AG10803 (cell line): ENCODE results near the gene REEP1.
"Not testable (repeated sequence)": the region's sequence is repeated elsewhere in the genome, so short reads cannot be mapped to it uniquely, and the experiment has no call there.

Experiments used
- DNase-seq: peaks from one replicate; pipeline ENCODE4 v3.0.0; 2010; ENCODE audit warnings: low read depth
- H3K4me3 ChIP-seq: 2 replicates; pipeline ENCODE4 v1.5.1; 2011; ENCODE audit warnings: mild to moderate bottlenecking, low read length, control low read depth
- CTCF ChIP-seq: conservative IDR thresholded peaks from 2 replicates; pipeline ENCODE4 v1.5.1; 2011; ENCODE audit warnings: mild to moderate bottlenecking, low read length, control low read depth, inconsistent platforms

Gene REEP1

GRCh38 chr2:86232910-86233309 is 104.5 kb downstream of the REEP1 start:
- H3K4me3 ChIP-seq = no peak overlapping the region
- TF ChIP-seq CTCF = no peak
- DNase-seq = no peak

- no peak for DNase-seq
- no peak for TF ChIP-seq CTCF
- no peak overlapping the region for H3K4me3 ChIP-seq
These were observed 105.0 kb downstream of the REEP1 start for GRCh38 chr2:86232373-86232784.

DNA sequence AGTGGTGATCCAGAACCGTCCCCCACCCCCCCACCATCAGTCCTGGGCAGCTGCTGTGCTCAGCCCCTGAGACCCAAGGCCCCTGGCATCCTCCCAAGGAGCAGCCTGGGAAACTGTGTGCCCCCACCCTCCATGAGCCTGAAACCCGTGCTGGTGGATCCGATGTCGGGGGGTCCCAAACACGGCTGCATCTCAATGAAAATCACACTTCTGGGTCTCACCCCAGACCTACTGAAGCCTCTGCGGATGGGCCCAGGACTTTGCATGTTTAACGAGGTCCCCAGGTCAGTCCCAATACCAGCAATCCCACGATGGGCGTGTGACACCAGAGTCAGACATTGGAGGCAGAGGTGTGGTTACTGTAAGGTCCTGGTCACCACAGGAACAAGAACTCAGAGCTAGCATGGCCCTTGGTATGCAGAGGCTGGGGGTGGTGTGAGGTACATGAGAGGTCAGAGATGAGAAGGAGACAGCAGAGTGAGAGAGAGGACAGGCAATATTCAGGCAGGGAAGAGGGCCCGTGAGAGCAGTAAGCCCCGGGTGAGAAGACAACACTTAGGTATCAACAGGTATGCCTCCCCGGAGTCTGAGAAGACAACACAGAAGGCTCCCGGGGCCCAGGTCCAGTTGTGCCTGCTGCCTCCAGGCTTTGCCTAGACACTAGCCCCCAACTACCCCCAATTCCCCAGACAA is 105.6 kb downstream of the REEP1 start:
- TF ChIP-seq CTCF = no peak
- no peak overlapping the region for H3K4me3 ChIP-seq
- DNase-seq = no peak

- no peak for TF ChIP-seq CTCF
- no peak for DNase-seq
- H3K4me3 ChIP-seq = no peak overlapping the region
These were observed 106.5 kb downstream of the REEP1 start for GRCh38 chr2:86230961-86231360.

DNA sequence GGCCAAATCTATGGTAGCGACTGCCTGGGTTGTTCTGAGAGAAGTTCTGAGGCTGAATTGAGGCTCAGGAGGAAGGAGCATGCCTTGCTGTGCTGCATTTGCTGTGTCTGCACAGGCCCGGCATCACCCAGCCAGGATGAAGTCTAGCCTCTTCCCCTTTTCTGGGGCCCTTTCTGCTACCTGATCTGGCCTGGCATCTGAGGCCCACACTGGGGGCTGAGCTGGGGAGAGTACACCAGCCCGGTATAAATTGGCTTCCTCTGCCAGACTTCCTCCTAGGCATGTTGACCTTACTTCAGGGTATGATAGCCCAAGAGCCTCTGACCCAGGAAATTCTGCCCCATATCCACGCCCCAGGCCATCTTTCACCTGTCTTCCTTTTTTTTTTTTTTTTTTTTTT is 108.2 kb downstream of the REEP1 start:
- DNase-seq = no peak

DNA sequence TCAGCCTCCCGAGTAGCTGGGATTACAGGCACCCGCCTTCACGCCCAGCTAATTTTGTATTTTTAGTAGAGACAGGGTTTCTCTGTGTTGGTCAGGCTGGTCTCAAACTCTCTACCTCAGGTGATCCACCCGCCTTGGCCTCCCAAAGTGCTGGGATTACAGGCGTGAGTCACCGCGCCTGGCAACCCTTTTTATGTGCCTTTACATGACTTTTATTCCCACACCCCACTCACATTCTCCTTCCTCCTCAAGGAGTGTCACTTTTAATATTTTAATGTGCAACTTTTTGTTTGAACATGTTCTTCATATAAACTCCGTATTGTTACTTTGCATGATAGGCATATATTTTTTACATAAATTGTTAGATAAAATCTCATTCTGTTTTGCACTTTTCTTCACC is 108.9 kb downstream of the REEP1 start:
- not testable (repeated sequence) for DNase-seq, H3K4me3 ChIP-seq

More for the DNA sequence above, 108.2 kb downstream of the REEP1 start:
- H3K4me3 ChIP-seq = no peak overlapping the region
- no peak for TF ChIP-seq CTCF

GRCh38 chr2:86227685-86228084 is 109.7 kb downstream of the REEP1 start:
- H3K4me3 ChIP-seq = no peak overlapping the region
- no peak for TF ChIP-seq CTCF
- DNase-seq = no peak
